Brain microvascular endothelial cell (primary cell): Measurements from ENCODE around the gene SLFN5.
"Not testable (repeated sequence)": the region's sequence is repeated elsewhere in the genome, so short reads cannot be mapped to it uniquely, and the experiment has no call there.

Experiments used
- DNase-seq: peaks from one replicate; pipeline ENCODE4 v3.0.0-alpha.2; 2020
- H3K27ac ChIP-seq: fragments of 250-450 bp; sonication (Bioruptor Pico); 2 replicates; pipeline ENCODE4 v1.5.1; 2020; ENCODE audit warnings: mild to moderate bottlenecking, moderate library complexity
- H3K27me3 ChIP-seq: fragments of 250-450 bp; sonication (Bioruptor Pico); replicated peaks from 2 replicates; pipeline ENCODE4 v1.5.1; 2020; ENCODE audit warnings: mild to moderate bottlenecking
- H3K36me3 ChIP-seq: fragments of 250-450 bp; sonication (Bioruptor Pico); replicated peaks from 2 replicates; pipeline ENCODE4 v1.5.1; 2020; ENCODE audit warnings: mild to moderate bottlenecking
- H3K4me3 ChIP-seq: 2 replicates; pipeline ENCODE4 v1.5.1; 2011; ENCODE audit warnings: low read depth, mild to moderate bottlenecking, control low read depth, low read length, moderate library complexity
- CTCF ChIP-seq: IDR thresholded peaks from 2 replicates; pipeline ENCODE4 v1.5.1; 2011; ENCODE audit warnings: low read depth, mild to moderate bottlenecking, moderate library complexity, low read length, control low read depth, inconsistent platforms; ENCODE audit errors: missing control alignments
- in situ Hi-C: cut with HindIII; loops from 2 replicates; pipeline ENCODE4 v1.10.0; 2017; ENCODE audit warnings: low sequenced_read_pairs, low pct_ligation_motif_present

Gene SLFN5

GRCh38 chr17:35278876-35279275 is 36.0 kb downstream of the SLFN5 start:
- H3K4me3 ChIP-seq, in situ Hi-C loops, H3K27ac ChIP-seq, DNase-seq, H3K36me3 ChIP-seq, H3K27me3 ChIP-seq: not testable (repeated sequence)

- no peak for TF ChIP-seq CTCF
- DNase-seq = no peak
- no peak overlapping the region for H3K27ac ChIP-seq
- no peaks in the 10 kb centered on the region for H3K36me3 ChIP-seq
- in situ Hi-C loops = no loop called here
- no peak overlapping the region for H3K4me3 ChIP-seq
- no peaks in the 10 kb centered on the region for H3K27me3 ChIP-seq
Measured at GRCh38 chr17:35283767-35284166, 40.9 kb downstream of the SLFN5 start.

- H3K27me3 ChIP-seq = no peaks in the 10 kb centered on the region
- H3K27ac ChIP-seq = no peak overlapping the region
- in situ Hi-C loops = no loop called here
Measured at GRCh38 chr17:35284955-35285354, 42.1 kb downstream of the SLFN5 start.

GRCh38 chr17:35286120-35286781 is 43.4 kb downstream of the SLFN5 start:
- in situ Hi-C loops = no loop called here
- no peaks in the 10 kb centered on the region for H3K27me3 ChIP-seq

More at GRCh38 chr17:35284955-35285354, 42.1 kb downstream of the SLFN5 start:
- no peak for DNase-seq
- H3K36me3 ChIP-seq = no peaks in the 10 kb centered on the region
- H3K4me3 ChIP-seq = no peak overlapping the region
- TF ChIP-seq CTCF = no peak

GRCh38 chr17:35287286-35287811 is 44.5 kb downstream of the SLFN5 start:
- no peak overlapping the region for H3K27ac ChIP-seq
- DNase-seq = no peak
- no peaks in the 10 kb centered on the region for H3K36me3 ChIP-seq
- in situ Hi-C loops = no loop called here
- H3K27me3 ChIP-seq = no peaks in the 10 kb centered on the region
- no peak for TF ChIP-seq CTCF
- no peak overlapping the region for H3K4me3 ChIP-seq

More at GRCh38 chr17:35286120-35286781, 43.4 kb downstream of the SLFN5 start:
- no peak for TF ChIP-seq CTCF
- H3K4me3 ChIP-seq = no peak overlapping the region
- DNase-seq = no peak
- no peak overlapping the region for H3K27ac ChIP-seq
- no peaks in the 10 kb centered on the region for H3K36me3 ChIP-seq

GRCh38 chr17:35289222-35289621 is 46.4 kb downstream of the SLFN5 start:
- no peaks in the 10 kb centered on the region for H3K36me3 ChIP-seq
- no peak for TF ChIP-seq CTCF
- no peak overlapping the region for H3K27ac ChIP-seq
- no peak overlapping the region for H3K4me3 ChIP-seq
- in situ Hi-C loops = no loop called here
- DNase-seq = no peak
- no peaks in the 10 kb centered on the region for H3K27me3 ChIP-seq
